ENCODE results near the gene GAREM1.

DNA sequence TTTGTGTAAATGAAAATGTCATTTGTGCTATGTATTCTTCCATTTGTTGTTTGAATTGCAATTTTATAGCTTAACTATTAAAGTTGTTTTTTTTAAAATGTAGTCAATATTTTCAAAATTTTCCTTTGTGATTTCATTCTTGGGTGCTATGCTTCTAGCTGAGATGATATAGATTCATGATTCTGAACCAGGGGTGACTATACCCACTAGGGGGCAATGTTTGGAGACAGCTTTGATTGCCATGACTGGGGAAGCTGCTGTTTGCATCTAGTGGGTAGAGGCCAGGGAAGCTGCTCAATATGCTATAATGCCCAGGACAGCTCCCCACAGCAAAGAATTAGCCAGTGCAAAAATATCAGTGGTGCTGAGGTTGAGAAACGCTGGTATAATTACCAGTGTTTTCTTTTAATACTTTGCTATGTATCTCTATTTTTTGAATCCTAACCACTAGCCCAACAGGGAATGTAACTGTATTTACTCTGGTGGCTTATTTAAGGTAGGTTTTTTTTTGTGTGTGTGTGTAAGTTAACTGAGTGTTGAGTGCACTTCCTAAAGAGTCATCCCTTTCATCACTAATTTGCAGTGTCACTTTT is 181.1 kb downstream of the GAREM1 start:
- TF ChIP-seq, protein P1, sequence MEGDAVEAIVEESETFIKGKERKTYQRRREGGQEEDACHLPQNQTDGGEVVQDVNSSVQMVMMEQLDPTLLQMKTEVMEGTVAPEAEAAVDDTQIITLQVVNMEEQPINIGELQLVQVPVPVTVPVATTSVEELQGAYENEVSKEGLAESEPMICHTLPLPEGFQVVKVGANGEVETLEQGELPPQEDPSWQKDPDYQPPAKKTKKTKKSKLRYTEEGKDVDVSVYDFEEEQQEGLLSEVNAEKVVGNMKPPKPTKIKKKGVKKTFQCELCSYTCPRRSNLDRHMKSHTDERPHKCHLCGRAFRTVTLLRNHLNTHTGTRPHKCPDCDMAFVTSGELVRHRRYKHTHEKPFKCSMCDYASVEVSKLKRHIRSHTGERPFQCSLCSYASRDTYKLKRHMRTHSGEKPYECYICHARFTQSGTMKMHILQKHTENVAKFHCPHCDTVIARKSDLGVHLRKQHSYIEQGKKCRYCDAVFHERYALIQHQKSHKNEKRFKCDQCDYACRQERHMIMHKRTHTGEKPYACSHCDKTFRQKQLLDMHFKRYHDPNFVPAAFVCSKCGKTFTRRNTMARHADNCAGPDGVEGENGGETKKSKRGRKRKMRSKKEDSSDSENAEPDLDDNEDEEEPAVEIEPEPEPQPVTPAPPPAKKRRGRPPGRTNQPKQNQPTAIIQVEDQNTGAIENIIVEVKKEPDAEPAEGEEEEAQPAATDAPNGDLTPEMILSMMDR (IDR thresholded peaks at IDR 0.05): peak; percentile 44 to 66 (median 54)
- no peak for TF ChIP-seq POLR2A (IDR thresholded peaks at IDR 0.05)
